Measurements from ENCODE around the gene MBNL1. TPM values are rescaled to one million over a fixed set of nuclear protein-coding genes. Genes with fewer than 3 reads are reported as not detected.

The MBNL1 gene
- polyA plus RNA-seq, 1 donor (not counting 4 experiments of a cell fraction or from before 2014, with no cell fraction given) = 58.3 TPM

DNA sequence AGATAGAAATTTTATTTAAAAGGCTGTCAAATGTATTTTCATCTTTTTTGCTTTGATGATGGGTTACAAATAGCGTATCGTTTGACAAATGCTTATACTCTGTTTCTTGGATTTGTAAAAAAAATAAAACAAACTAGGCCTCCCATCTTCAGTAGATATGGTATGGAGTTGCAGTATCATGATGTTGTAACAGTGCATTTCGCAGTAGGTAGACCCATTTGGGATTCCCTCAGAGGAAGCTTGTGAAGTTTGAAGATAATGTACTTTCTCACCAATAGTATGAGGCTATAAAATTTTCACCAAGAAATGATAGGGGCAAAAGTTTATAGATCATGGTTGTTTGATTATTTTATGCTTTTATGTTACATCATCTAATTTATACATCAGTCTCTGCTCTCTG, 10.8 kb downstream of the MBNL1 start:
- H3K36me3 ChIP-seq (ENCODE audit: control insufficient read depth in 2 of 2, extremely low read depth in 1 of 2, insufficient read depth in 2 of 2, low read length in 2 of 2) = no peaks in the 10 kb centered on the region
- H4K20me1 ChIP-seq (ENCODE audit: control insufficient read depth, extremely low read depth, insufficient read depth, low read length) = no peaks in the 10 kb centered on the region
- DNase-seq (ENCODE audit: low read depth, low spot score) = no peak
- no peaks in the 10 kb centered on the region for H3K9me3 ChIP-seq (ENCODE audit: control insufficient read depth, low read depth, low read length)
- H3K27me3 ChIP-seq (ENCODE audit: control insufficient read depth, extremely low read depth, insufficient read depth, low read length) = no peaks in the 10 kb centered on the region
- H3K9ac ChIP-seq (ENCODE audit: control insufficient read depth, extremely low read depth, insufficient read depth, low read length) = no peak overlapping the region
- peaks cover 2% of the 10 kb centered on the region for H3K9me1 ChIP-seq (ENCODE audit: control insufficient read depth, extremely low read depth, insufficient read depth, low read length)
- no peak overlapping the region for H3K27ac ChIP-seq (ENCODE audit: control insufficient read depth, insufficient read depth, low read length)
- H3K4me1 ChIP-seq (ENCODE audit: control insufficient read depth, extremely low read depth, insufficient read depth, low read length) = peaks cover 6% of the 10 kb centered on the region
- H2AFZ ChIP-seq (ENCODE audit: control insufficient read depth, low read length) = no peak overlapping the region
- no peak for FAIRE-seq
- dilution Hi-C loops (cut with MboI; ENCODE audit: extremely low pct_ligation_motif_present, low sequenced_read_pairs) = no loop called here
- no peak overlapping the region for H3K4me3 ChIP-seq (ENCODE audit: control insufficient read depth in 2 of 3, extremely low read depth in 1 of 3, insufficient read depth in 2 of 3, low read depth in 1 of 3, low read length in 3 of 3)
- TF ChIP-seq, protein P1, sequence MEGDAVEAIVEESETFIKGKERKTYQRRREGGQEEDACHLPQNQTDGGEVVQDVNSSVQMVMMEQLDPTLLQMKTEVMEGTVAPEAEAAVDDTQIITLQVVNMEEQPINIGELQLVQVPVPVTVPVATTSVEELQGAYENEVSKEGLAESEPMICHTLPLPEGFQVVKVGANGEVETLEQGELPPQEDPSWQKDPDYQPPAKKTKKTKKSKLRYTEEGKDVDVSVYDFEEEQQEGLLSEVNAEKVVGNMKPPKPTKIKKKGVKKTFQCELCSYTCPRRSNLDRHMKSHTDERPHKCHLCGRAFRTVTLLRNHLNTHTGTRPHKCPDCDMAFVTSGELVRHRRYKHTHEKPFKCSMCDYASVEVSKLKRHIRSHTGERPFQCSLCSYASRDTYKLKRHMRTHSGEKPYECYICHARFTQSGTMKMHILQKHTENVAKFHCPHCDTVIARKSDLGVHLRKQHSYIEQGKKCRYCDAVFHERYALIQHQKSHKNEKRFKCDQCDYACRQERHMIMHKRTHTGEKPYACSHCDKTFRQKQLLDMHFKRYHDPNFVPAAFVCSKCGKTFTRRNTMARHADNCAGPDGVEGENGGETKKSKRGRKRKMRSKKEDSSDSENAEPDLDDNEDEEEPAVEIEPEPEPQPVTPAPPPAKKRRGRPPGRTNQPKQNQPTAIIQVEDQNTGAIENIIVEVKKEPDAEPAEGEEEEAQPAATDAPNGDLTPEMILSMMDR (optimal IDR thresholded peaks at IDR 0.05 in 1 of 3, IDR thresholded peaks at IDR 0.05 in 1 of 3, conservative IDR thresholded peaks at IDR 0.05 in 1 of 3; ENCODE audit: extremely low read depth in 1 of 3, insufficient read depth in 2 of 3, low read length in 3 of 3) = no peak
- TF ChIP-seq EZH2 (IDR thresholded peaks at IDR 0.05; ENCODE audit: low read length) = no peak
- H3K79me2 ChIP-seq (ENCODE audit: control insufficient read depth, insufficient read depth, low read length) = peaks cover 96% of the 10 kb centered on the region
- H3K4me2 ChIP-seq (ENCODE audit: control insufficient read depth, extremely low read depth, insufficient read depth, low read depth, low read length) = no peak overlapping the region

DNA sequence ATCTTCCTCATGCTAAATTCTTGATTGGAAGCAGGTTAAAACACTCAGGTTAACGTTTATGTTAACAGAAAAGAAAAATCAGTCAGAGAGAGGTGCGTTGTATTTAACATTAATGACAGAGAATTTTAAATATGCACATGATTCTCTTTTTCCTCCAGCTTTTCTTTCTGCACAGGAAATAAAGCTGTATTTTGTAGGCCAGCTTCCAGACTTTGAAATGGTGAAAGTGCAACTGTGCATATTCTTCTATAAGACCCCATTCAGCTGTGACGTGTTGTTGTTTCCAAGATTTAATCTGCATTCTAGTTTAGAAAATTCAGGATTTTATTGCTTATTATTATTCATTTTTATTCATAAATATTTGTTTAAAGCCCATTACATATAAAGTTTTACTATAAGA, 11.8 kb downstream of the MBNL1 start:
- TF ChIP-seq, protein P1 (optimal IDR thresholded peaks at IDR 0.05 in 1 of 3, IDR thresholded peaks at IDR 0.05 in 1 of 3, conservative IDR thresholded peaks at IDR 0.05 in 1 of 3; ENCODE audit: extremely low read depth in 1 of 3, insufficient read depth in 2 of 3, low read length in 3 of 3) = no peak
- TF ChIP-seq EZH2 (IDR thresholded peaks at IDR 0.05; ENCODE audit: low read length) = no peak
- dilution Hi-C loops (cut with MboI; ENCODE audit: extremely low pct_ligation_motif_present, low sequenced_read_pairs) = no loop called here
- Histone ChIP-seq H3K4me1 (ENCODE audit: control insufficient read depth, extremely low read depth, insufficient read depth, low read length) (peaks cover 3% of the 10 kb centered on the region), H4K20me1 (ENCODE audit: control insufficient read depth, extremely low read depth, insufficient read depth, low read length) (no peaks in the 10 kb centered on the region), H3K9ac (ENCODE audit: control insufficient read depth, extremely low read depth, insufficient read depth, low read length) (no peak overlapping the region), H3K4me2 (ENCODE audit: control insufficient read depth, extremely low read depth, insufficient read depth, low read depth, low read length) (no peak overlapping the region), H3K36me3 (ENCODE audit: control insufficient read depth in 2 of 2, extremely low read depth in 1 of 2, insufficient read depth in 2 of 2, low read length in 2 of 2) (no peaks in the 10 kb centered on the region), H3K79me2 (ENCODE audit: control insufficient read depth, insufficient read depth, low read length) (peaks cover 96% of the 10 kb centered on the region), H3K9me3 (ENCODE audit: control insufficient read depth, low read depth, low read length) (no peaks in the 10 kb centered on the region), H3K27ac (ENCODE audit: control insufficient read depth, insufficient read depth, low read length) (no peak overlapping the region), H2AFZ (ENCODE audit: control insufficient read depth, low read length) (no peak overlapping the region), H3K27me3 (ENCODE audit: control insufficient read depth, extremely low read depth, insufficient read depth, low read length) (no peaks in the 10 kb centered on the region), H3K9me1 (ENCODE audit: control insufficient read depth, extremely low read depth, insufficient read depth, low read length) (peaks cover 2% of the 10 kb centered on the region), H3K4me3 (ENCODE audit: control insufficient read depth in 2 of 3, extremely low read depth in 1 of 3, insufficient read depth in 2 of 3, low read depth in 1 of 3, low read length in 3 of 3) (no peak overlapping the region)
- FAIRE-seq (no peak), DNase-seq (ENCODE audit: low read depth, low spot score) (no peak)
